Stimulated activated CD4-positive, alpha-beta T cell treated with anti-CD3 and anti-CD28 coated beads, Interleukin-4, amount 100 ng/mL, for 1 hour (primary cell): Measurements from ENCODE around the gene RFC1.
A peak's percentile ranks its signal among the peaks of the same experiment; 100 is the strongest.

Experiments
- DNase-seq: peaks from one replicate; pipeline ENCODE4 v3.0.0-alpha.2; 2020

Gene RFC1

GRCh38 chr4:39353478-39354253, 12.5 kb downstream of the RFC1 start:
- DNase-seq = no peak

GRCh38 chr4:39353149-39353477, 13.0 kb downstream of the RFC1 start:
- peak; percentile 33 for DNase-seq

- DNase-seq = no peak
These were observed 16.8 kb downstream of the RFC1 start for GRCh38 chr4:39349326-39349725.

- no peak for DNase-seq
These were observed 17.5 kb downstream of the RFC1 start for GRCh38 chr4:39348371-39349315.

GRCh38 chr4:39346856-39347519, 19.2 kb downstream of the RFC1 start:
- no peak for DNase-seq

- DNase-seq = no peak
These were observed 23.4 kb downstream of the RFC1 start for GRCh38 chr4:39342731-39343130.

GRCh38 chr4:39341075-39341725, 25.0 kb downstream of the RFC1 start:
- no peak for DNase-seq

GRCh38 chr4:39339968-39340367, 26.2 kb downstream of the RFC1 start:
- no peak for DNase-seq

- no peak for DNase-seq
These were observed 28.3 kb downstream of the RFC1 start for GRCh38 chr4:39337841-39338240.

GRCh38 chr4:39335566-39335965, 30.6 kb downstream of the RFC1 start:
- no peak for DNase-seq

GRCh38 chr4:39331191-39331590, 35.0 kb downstream of the RFC1 start:
- DNase-seq = no peak

- DNase-seq = no peak
These were observed 35.8 kb downstream of the RFC1 start for GRCh38 chr4:39330353-39330752.

- no peak for DNase-seq
These were observed 39.6 kb downstream of the RFC1 start for GRCh38 chr4:39326468-39326977.

GRCh38 chr4:39324897-39325613, 41.1 kb downstream of the RFC1 start:
- no peak for DNase-seq

GRCh38 chr4:39324446-39324845, 41.7 kb downstream of the RFC1 start:
- no peak for DNase-seq

- DNase-seq = no peak
These were observed 42.3 kb downstream of the RFC1 start for GRCh38 chr4:39323821-39324220.

GRCh38 chr4:39320381-39321115, 45.6 kb downstream of the RFC1 start:
- no peak for DNase-seq

GRCh38 chr4:39319676-39320075, 46.5 kb downstream of the RFC1 start:
- no peak for DNase-seq

GRCh38 chr4:39312816-39313215, 53.3 kb downstream of the RFC1 start:
- no peak for DNase-seq

- DNase-seq = no peak
These were observed 57.6 kb downstream of the RFC1 start for GRCh38 chr4:39308611-39309010.

GRCh38 chr4:39305912-39306677, 60.1 kb downstream of the RFC1 start:
- no peak for DNase-seq
